HL-60/S4 treated with phorbol 12-myristate 13-acetate at 8.2 ng/mL for 4 days and 3 days (cell line): ENCODE measurements around the gene CACNA1E.

ENCODE experiments used
- in situ Hi-C: fragments of 300-500 bp; cut with MboI; formaldehyde crosslinking; loops from 2 replicates; pipeline ENCODE4 v1.15.0; 2022; ENCODE audit warnings: low sequenced_read_pairs

The CACNA1E gene

GRCh38 chr1:181669246-181669645 lies 185.9 kb downstream of the CACNA1E start:
- in situ Hi-C loops, result no loop called here

GRCh38 chr1:181674617-181675016 lies 191.3 kb downstream of the CACNA1E start:
- in situ Hi-C loops, result no loop called here

DNA sequence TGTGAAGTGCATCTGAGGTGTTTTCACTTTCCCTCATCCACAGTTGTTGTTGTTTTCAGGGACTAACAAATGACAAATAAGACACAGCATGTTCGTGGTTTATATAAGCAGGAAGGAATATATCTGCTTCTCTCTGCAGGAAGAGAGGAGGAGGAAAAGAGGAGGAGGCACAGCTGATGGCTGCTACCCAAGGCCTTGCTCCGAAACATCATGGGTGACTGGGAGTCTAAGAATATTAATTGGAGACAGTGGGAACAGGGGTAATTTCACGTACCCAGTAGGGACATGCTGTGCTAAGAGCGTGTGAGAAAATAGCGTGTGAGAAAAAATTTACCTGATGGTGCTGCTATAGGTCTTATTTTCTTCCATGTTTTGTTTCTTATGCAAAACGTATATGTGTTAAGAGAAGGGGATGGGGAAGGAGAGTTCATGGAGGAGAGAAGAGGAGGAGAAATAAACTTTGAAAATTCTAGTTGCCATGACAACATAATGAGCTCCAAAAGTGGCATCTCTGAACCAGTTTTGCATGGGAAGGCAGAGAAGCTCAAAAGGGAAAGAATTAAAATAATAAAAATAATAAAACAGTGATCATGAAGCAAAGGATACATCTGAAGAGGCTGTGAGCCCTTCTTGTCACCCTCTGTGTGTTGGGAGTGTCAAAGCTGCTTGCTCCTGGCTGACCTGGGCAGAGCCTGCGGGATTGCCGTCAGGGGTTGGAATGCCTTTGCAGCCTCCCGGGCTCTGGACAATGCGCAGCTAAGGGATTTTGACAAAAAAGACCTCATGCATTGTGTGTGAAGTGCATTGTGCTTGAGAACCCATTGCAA lies 192.0 kb downstream of the CACNA1E start:
- in situ Hi-C loops, result no loop called here

- in situ Hi-C loops, result no loop called here
These were observed 192.5 kb downstream of the CACNA1E start for GRCh38 chr1:181675918-181676190.

DNA sequence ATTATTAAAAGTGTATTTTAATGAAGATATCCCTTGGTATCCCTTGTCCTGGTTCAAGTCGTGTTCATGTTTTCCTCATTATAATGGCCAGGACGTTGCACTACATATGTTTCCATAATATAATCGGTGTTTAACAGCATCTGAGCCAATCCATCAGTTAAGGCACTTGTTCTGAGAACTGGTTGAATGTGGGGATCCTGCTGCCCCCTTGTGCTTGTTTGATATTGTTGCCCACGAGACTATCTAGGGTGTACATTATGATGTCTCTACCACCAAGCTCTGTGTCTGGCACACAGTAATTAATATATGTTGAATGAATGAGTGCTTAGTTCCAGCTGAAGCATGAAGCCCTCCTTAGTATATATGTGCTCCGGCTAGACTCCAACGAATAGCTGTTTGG lies 193.0 kb downstream of the CACNA1E start:
- in situ Hi-C loops, result no loop called here

- in situ Hi-C loops, result no loop called here
These were observed 197.0 kb downstream of the CACNA1E start for GRCh38 chr1:181680332-181680731.

DNA sequence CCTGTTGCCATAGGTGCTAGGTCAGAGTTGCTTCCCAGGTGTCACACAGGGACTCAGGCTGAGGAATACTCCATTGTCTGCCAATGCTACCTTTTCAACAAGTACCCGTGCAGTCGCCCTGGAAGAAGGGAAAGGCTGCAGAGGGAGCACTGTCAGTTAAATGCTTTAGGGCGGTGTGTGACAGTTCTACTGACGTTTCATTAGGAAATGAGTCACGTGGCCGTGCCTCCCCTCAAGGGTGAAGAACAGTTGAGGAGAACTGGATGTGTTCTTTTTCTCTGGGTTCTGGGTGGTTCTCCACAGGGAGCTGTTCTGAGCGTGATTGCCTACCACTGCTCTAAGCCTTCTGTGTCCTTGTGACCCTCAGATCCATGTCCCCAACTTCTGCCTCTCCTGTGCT lies 197.6 kb downstream of the CACNA1E start:
- in situ Hi-C loops, result no loop called here

- in situ Hi-C loops, result no loop called here
These were observed 201.9 kb downstream of the CACNA1E start for GRCh38 chr1:181685211-181685610.

DNA sequence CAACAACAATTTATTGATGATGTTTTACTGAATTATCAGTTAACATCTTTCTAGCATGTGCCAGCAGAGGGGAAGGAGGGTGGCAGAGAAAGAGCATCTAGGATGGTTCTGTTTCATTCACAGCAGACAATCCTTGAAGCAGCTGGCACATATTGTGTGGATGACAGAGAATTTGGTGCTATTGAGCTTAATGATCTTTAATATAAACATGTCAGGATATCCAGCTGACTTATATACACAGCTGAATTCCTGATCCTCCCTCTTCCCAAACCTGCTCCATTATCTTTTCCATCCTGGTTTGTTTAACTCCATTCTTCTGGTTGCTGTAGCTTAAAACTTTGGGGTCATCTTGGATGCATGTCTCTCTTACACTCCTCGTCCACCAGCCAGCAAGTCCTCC lies 218.6 kb downstream of the CACNA1E start:
- in situ Hi-C loops, result no loop called here

DNA sequence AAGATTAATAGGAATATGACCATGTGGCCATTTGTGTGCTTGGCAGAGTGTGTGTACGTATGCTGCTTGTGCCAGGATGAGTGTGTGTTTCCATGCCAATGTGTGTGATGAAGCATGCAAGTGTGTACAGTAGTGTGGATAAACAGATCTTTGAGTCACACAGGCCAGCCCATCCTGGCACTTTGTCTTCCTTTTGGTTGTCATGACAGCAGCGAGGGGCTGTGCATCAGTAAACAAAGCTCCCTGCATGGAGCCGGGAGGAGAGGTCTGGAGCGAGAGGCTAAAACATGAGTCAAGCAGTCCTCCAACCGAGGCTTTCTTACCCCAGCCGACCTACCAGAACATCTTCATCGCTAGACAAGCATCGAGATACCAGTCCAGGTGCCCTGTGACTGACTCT lies 221.2 kb downstream of the CACNA1E start:
- in situ Hi-C loops, result no loop called here

DNA sequence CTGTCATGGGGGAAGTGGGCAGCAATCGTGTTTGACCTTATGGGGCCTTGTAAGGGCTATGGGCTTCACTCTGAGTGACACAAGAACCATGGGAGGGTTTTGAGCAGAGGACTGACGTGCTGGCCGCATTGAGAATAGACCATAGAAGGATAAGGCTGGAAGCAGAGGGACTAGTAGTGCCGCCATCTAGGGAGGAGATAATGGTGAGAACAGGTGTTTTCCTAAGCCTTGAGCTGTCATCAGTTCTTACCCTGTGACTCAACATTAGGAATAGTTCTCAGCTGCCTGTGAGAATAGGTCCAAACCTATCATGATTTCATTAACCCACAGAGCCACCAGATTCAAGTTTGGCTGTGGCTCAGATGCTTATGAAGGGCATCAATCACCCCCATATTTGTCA lies 228.5 kb downstream of the CACNA1E start:
- in situ Hi-C loops, result no loop called here

GRCh38 chr1:181712711-181713110 lies 229.4 kb downstream of the CACNA1E start:
- in situ Hi-C loops, result no loop called here

DNA sequence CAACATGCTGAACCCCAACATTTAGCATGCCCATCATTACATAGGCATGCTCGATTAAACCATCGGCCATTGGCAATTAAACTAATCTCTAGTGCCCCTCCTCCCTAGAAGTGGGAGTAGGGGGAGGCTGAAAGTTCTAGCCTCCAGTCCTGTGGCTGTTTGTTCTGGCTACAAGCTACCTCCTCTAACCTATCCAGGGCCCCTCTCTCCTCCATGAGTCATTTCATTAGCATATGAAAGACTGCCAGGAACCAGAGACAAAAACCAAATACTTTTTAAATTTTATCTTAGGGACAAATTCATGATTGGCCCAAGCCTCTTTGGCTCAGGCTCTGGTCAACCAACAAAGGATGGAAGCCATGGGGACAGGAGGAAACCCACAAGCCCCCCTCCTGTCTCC lies 231.1 kb downstream of the CACNA1E start:
- in situ Hi-C loops, result no loop called here

- in situ Hi-C loops, result no loop called here
These were observed 234.7 kb downstream of the CACNA1E start for GRCh38 chr1:181718034-181718433.

DNA sequence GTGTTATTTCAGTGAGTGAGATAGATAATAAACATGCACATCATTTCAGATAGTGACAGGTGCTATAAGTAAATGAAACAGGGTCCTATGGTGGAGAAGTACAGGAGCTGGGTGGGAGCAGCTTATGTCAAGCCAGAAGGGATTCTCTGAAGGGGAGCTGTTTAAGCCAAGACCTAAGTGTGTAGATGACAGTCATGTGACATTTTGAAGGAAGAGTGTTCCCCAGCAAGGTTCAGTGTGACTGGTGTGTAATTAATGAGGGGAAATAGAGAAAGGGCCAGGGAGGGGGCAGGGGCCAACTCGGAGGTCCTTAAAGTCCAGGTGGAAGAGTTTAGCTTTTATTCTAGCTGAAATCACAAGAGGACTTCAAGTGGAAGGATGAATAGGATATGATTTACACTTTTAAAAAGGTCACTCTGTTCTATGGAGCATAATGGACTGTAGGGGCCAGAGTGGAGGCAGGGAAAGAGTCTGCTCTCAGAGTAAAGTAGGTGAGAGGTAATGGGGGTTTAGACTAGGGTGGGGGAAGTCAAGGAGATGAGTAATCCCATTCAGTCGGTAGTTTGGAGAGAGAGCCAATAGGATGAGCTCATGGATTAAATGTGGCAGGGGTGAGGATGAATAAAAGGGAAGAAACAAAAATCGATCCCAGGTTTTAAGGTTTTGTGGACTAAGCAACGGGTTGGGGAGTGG lies 243.1 kb downstream of the CACNA1E start:
- in situ Hi-C loops, result no loop called here

GRCh38 chr1:181730606-181731005 lies 247.3 kb downstream of the CACNA1E start:
- in situ Hi-C loops, result no loop called here

DNA sequence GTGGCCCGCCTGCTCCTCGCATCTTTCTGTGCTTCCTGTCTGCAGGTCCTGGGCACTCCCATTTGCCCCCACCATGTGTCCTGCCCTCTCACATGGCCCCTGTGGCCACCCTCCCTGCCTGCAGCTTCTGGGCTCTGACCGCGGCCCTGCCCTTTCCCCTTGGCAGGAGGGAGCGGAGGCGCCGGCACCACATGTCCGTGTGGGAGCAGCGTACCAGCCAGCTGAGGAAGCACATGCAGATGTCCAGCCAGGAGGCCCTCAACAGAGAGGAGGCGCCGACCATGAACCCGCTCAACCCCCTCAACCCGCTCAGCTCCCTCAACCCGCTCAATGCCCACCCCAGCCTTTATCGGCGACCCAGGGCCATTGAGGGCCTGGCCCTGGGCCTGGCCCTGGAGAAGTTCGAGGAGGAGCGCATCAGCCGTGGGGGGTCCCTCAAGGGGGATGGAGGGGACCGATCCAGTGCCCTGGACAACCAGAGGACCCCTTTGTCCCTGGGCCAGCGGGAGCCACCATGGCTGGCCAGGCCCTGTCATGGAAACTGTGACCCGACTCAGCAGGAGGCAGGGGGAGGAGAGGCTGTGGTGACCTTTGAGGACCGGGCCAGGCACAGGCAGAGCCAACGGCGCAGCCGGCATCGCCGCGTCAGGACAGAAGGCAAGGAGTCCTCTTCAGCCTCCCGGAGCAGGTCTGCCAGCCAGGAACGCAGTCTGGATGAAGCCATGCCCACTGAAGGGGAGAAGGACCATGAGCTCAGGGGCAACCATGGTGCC lies 249.1 kb downstream of the CACNA1E start:
- in situ Hi-C loops, result no loop called here

GRCh38 chr1:181733486-181733885 lies 250.2 kb downstream of the CACNA1E start:
- in situ Hi-C loops, result no loop called here

DNA sequence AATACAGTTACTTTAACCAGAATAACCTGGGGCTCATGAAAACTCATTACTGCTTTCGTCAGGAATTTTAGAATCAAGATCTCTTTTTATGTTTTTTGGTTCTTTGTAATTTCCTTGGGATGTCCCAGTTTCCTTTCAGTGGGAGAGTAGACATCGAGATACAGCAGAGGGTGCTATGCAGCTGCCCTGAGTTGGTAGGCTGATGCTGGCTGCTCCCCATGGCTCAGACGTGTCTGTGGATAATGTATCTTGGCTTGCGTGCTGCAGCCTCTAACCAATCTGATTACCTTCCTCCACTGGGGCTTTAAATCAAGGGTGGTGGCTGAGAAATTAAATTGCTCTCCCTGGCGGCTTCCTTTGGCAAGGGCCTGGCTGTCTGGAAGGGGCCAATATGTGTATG lies 253.7 kb downstream of the CACNA1E start:
- in situ Hi-C loops, result no loop called here

- in situ Hi-C loops, result no loop called here
These were observed 255.9 kb downstream of the CACNA1E start for GRCh38 chr1:181739214-181739613.

GRCh38 chr1:181742426-181742825 lies 259.1 kb downstream of the CACNA1E start:
- in situ Hi-C loops, result no loop called here

DNA sequence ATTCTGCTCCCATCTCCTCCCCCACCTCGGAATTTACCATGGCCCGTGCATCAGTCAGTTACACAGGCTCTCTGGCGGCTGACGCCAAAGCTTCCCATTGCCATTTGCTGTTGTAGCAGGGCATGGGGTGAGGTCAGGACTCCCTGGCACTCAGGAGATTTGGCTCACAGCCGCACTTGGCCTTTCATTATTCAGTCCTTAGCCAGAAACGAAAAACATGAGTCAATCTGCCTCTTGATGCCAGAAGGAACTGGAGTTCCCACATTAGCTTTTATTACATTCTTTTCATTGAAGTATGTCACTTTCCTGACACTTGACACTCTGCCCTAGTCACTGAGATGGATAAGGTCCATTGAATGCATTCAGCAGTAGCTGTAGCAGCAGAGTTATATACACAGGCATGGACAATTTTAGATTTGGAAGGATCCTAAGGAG lies 260.6 kb downstream of the CACNA1E start:
- in situ Hi-C loops, result no loop called here
